ENCODE measurements around the gene CXCR6.

The CXCR6 gene

DNA sequence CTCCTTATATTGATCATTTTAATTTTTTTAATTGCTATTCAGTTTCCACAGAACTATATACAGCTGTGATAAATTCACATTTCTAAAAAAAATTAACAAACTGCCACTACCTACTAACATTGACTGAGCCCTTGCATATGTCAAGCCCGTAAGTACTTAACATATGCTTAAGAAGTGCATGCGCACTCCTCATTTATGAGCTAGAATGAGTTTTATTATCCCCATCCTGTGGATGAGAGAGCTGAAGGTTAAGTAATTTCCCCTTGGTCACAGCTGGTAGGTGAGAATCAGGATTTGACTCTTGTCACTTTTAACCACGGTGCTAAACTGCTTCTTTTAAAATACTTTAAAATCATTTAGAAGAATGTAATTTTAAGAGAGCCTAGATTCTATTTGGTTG lies 25.9 kb downstream of the CXCR6 start:
- no peak for DNase-seq (ENCODE audit: low read depth)

GRCh38 chr3:45969953-45970352 lies 26.7 kb downstream of the CXCR6 start:
- DNase-seq (ENCODE audit: low read depth) = no peak

- DNase-seq (ENCODE audit: low read depth) = no peak
These were observed 29.5 kb downstream of the CXCR6 start for GRCh38 chr3:45972534-45973402.

DNA sequence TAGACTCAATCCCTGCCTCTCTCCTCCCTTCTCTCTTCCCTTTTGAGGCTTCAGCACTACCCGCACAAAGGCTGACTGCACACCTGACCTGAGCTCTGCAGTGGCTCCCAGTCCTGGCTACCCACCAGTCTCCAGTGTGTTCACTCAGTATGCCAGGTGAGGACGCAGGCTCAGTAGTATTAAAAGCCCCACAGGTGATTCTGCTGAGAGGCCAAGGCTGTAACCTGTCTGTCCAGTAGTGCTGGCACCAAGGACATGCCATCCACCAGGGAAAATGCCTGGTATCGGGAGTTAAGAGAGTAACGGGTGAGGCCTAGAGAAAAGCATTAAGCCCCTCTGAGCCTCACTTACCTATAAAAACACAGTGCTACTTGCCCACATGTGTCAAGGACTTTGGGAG lies 31.4 kb downstream of the CXCR6 start:
- DNase-seq (ENCODE audit: low read depth) = no peak

GRCh38 chr3:45975686-45976085 lies 32.4 kb downstream of the CXCR6 start:
- DNase-seq (ENCODE audit: low read depth) = no peak

- no peak for DNase-seq (ENCODE audit: low read depth)
These were observed 33.2 kb downstream of the CXCR6 start for GRCh38 chr3:45976191-45977091.

DNA sequence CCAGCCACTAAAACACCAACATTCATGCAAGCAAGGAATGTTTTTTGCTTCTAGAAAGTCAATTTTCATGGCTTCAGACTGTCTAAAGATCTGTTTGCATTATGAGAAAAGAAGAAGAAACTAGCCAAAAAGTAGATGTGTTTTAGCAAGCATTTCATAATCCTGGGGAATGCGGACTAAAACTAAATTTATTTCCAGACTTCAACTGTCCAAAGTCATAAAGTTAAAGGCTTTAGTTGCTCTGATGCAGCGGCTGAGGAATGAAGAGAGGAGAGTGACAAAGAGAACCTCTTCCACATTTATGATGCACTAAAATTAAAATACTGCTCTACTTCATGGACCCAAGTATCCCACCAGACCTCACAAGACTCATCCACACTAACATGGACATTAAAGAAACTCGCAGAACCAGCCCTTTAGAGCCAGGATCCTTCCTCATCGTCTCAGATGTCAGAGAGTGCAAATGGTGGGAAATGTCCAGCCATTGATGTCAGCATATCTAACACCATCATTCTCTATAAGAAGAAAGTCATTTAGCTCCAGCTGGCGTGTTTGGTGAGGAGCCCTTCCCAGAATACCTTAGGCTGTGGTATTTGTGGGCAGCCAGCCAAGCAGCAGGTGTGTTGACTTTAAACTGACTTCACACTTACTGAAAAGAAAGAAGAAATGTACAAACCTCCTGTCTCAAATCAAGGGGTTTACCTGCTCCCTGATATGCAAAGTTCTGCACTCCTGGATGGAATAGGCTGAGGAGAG lies 34.9 kb downstream of the CXCR6 start:
- DNase-seq (ENCODE audit: low read depth) = no peak

GRCh38 chr3:45979378-45979777 lies 36.1 kb downstream of the CXCR6 start:
- no peak for DNase-seq (ENCODE audit: low read depth)

- no peak for DNase-seq (ENCODE audit: low read depth)
These were observed 37.1 kb downstream of the CXCR6 start for GRCh38 chr3:45980229-45980813.

DNA sequence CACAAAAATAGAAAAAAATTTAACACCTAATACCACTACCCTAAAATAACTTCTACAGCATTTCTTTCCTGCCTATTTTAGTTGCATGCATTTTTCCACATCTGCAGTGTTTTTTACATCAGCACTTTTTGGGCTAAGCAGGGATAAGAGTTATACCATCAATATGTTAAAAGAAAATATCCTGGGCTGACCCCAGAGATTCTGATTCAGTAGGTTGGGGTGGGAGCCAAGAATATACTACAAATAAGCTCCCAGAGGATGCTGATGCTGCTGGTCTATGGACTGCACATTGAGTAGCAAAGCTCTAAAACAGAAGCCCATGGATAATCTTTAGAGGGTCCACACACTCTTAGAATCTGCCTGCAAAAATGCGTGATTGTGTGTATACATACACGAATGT lies 37.6 kb downstream of the CXCR6 start:
- DNase-seq (ENCODE audit: low read depth) = no peak

- DNase-seq (ENCODE audit: low read depth) = no peak
These were observed 38.2 kb downstream of the CXCR6 start for GRCh38 chr3:45981346-45982074.

DNA sequence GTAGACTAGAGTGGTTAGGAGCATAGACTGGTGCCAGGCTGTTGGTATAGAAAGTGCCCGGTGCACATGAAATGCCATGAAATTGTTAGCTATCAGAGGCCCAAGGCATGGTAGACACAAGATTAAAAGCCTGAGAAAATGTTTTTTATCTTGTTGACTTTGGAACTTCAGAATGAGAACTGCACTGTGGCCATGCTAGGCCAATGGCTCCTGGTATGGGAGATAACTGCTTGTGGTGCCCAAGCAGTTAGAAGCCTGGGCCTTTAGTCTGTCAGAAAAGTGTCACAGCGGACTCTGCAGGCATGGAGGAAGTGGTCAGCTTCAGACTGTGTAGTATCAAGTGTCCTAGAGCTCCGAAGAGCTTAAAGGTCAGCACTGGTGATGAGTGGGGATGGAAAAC lies 40.5 kb downstream of the CXCR6 start:
- no peak for DNase-seq (ENCODE audit: low read depth)

DNA sequence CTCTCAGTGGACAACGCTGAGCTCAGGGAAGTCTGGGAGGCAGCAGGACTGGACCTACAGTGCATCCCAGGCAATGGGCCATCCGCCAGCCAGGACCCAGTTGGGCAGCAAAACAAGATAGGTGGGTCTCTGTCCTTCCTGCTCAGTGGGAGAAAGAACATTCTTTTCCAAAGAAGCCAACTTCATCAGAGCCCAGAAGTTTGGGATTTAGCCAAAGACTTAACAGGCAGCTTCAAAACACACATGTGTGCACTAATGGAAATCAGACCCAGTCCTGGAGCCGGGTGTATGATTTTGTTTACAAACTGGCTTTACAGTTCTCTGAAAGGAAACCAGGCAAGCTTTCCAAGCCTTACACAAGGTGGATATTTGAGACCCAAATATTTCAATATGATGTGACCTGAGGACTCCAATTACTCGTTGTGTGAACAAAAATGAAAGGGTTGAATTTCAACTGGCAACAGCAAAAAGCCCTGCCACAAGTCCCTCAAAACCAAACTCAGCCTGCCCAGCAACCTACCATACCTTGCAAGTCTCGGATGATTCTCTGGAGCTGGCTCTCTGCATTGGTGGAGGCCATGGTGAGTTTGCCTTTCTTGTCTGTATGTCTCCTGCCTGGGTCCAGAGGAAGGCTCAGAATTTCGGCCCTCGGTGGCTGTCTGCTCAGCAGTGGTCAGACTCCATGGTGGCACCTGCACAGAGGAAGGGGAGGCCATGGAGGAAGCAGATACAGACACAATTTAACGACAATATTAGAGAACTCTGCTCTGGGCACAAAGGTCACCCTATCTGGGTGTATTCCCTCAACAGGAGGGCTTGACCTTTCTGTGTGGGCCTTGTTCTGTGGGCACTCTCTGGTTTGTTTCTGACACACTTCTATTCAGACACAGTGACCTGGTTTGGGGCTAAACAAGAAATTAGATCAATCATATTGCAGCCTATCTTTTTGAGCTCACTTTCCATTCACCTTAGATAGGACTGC lies 41.4 kb downstream of the CXCR6 start:
- DNase-seq (ENCODE audit: low read depth) = no peak

DNA sequence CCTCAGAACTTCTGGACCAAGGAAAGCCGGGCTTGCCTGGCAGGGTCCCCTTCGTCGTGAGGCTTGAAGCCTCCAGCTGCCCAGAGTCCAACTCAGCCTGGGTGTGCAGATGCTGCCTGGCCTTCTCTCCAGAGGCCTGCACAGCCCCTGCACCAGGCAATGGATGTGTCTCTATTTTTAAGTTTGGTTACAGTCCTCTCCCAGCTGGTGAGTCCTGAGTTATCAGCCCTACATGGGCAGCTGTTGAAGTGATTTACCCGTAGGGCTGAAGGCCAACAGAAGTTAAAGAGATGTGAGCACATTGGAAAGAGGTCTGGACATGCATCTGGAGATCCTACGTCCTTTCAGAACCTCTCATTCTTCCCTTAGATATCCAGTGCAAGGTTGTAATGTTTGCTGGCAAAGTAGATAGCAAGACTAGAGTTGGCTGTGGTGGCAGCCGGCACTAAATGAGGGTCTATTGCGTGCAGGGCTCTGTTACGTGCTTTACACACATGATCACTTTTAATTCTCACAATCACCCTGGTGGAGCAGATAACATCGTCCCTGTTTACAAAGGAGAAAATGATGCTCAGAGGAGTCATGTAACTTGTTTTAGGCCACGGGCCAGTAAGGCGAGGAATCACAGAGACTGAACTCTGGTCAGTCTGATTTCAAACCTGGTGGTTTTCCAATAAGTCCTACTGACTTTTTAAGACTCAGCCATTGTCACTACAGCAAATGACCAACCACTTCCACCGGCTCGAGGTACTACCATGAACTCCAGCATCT lies 42.5 kb downstream of the CXCR6 start:
- no peak for DNase-seq (ENCODE audit: low read depth)

GRCh38 chr3:45986303-45986982 lies 43.2 kb downstream of the CXCR6 start:
- no peak for DNase-seq (ENCODE audit: low read depth)

GRCh38 chr3:45987368-45988291 lies 44.4 kb downstream of the CXCR6 start:
- DNase-seq (ENCODE audit: low read depth) = no peak

DNA sequence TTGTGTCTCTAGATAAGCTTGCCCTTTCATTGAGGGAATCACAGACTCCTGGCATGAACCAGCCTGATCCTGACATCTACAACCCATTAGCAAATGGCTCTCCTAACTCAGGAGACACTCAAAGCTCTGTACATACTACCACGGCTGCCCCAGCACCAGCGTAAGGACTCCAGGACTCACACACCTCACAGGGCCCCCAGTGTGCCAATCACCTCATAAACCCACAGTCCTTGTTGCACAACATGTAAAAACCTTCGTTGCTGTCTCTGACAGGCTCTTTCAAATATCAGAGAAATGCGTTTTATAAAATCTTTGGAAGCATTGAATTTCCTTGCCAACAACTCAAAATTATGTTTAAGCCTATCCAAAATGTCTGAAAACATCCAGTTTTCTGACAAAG lies 45.1 kb downstream of the CXCR6 start:
- DNase-seq (ENCODE audit: low read depth) = no peak

DNA sequence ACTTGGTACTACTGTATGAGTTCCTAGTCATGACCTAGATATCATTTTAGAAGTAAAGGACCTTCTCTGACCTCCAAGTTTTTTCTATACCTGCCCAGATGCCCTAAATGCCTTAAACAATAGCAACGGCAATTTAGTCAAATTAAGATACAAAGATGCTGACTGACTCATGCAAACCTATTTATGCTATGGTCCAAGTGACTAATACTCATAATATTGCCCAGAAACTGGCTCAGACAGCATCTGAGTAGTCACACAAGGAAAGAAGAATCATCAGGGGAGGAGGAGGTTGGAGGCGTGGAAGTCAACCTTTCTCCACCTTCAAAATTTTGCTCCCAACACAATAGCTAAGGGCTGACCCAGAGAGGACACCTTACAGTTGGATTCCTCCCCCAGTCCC lies 45.5 kb downstream of the CXCR6 start:
- DNase-seq (ENCODE audit: low read depth) = no peak

All from stimulated activated CD8-positive, alpha-beta memory T cell treated with anti-CD3 and anti-CD28 coated beads, Interleukin-7, amount 100 ng/mL, for 24 hours (primary cell).